OCI-LY7 (cell line): ENCODE measurements around the gene TMEM234. TPM values are rescaled to one million over a fixed set of nuclear protein-coding genes. Genes with fewer than 3 reads are reported as not detected.

Experiments used
- BruUV-seq: library from RNA; stranded (reverse); fragments of 400-500 nt; replicated peaks from 2 replicates; lab custom pipeline; 2021; lab: Mats Ljungman, UMichigan
- CTCF ChIA-PET: fragments of 300-600 bp; sonication (Branson Sonifier 250); formaldehyde crosslinking; loops from one replicate; lab custom pipeline; 2022; ENCODE audit warnings: antibody characterized with exemption; ENCODE audit not compliant: unreplicated experiment; lab: Charles Lee
- POLR2A ChIA-PET: fragments of 300-600 bp; sonication (Branson Sonifier 250); formaldehyde crosslinking; loops from one replicate; lab custom pipeline; 2022; ENCODE audit warnings: antibody characterized with exemption; lab: Charles Lee
- DNase-seq: peaks from one replicate; pipeline ENCODE4 v3.0.0-alpha.2; 2015; ENCODE audit warnings: low spot score
- H2AFZ ChIP-seq: fragments of 200-600 bp; sonication (generic), shearing (Covaris generic); 2 replicates; pipeline ENCODE4 v1.6.1; 2014; ENCODE audit warnings: mild to moderate bottlenecking, antibody characterized with exemption, low read length, moderate library complexity
- H3K27ac ChIP-seq: fragments of 200-600 bp; sonication (generic); 2 replicates; pipeline ENCODE4 v1.5.1; 2014; ENCODE audit warnings: mixed run types, low read depth, mild to moderate bottlenecking, moderate library complexity, low read length, inconsistent platforms; ENCODE audit not compliant: poor library complexity, severe bottlenecking
- H3K36me3 ChIP-seq: fragments of 200-600 bp; sonication (generic); 2 replicates; pipeline ENCODE4 v1.6.1; 2014; ENCODE audit warnings: mild to moderate bottlenecking, antibody characterized with exemption, low read length, moderate library complexity, mixed read lengths; ENCODE audit not compliant: insufficient read depth
- H3K4me1 ChIP-seq: fragments of 200-600 bp; sonication (generic); 2 replicates; pipeline ENCODE4 v1.5.1; 2014; ENCODE audit warnings: mild to moderate bottlenecking, low read length; ENCODE audit not compliant: insufficient read depth, poor library complexity, severe bottlenecking
- H3K4me2 ChIP-seq: fragments of 200-600 bp; sonication (generic); 2 replicates; pipeline ENCODE4 v1.6.1; 2014; ENCODE audit warnings: mild to moderate bottlenecking, low read length
- H3K4me3 ChIP-seq: fragments of 200-600 bp; sonication (generic); 2 replicates; pipeline ENCODE4 v1.5.1; 2014; ENCODE audit warnings: mild to moderate bottlenecking, low read depth, low read length; ENCODE audit not compliant: poor library complexity, severe bottlenecking
- H3K79me2 ChIP-seq: fragments of 200-600 bp; sonication (generic); 2 replicates; pipeline ENCODE4 v1.6.1; 2016; ENCODE audit warnings: low read depth, mild to moderate bottlenecking, low read length, moderate library complexity, mixed read lengths; ENCODE audit not compliant: insufficient read depth
- H3K9me2 ChIP-seq: fragments of 200-600 bp; sonication (generic); 2 replicates; pipeline ENCODE4 v1.6.1; 2016; ENCODE audit warnings: mild to moderate bottlenecking, low read length, mixed read lengths; ENCODE audit not compliant: insufficient read depth
- H3K9me3 ChIP-seq: fragments of 200-600 bp; sonication (generic); 2 replicates; pipeline ENCODE4 v1.6.1; 2014; ENCODE audit warnings: mild to moderate bottlenecking, mixed run types, low read length, mixed read lengths
- H4K20me1 ChIP-seq: fragments of 200-600 bp; sonication (generic); 2 replicates; pipeline ENCODE4 v1.6.1; 2014; ENCODE audit warnings: mild to moderate bottlenecking, antibody characterized with exemption, low read length, moderate library complexity, mixed read lengths; ENCODE audit not compliant: insufficient read depth
- EZH2phosphoT487 ChIP-seq: fragments of 200-600 bp; sonication (generic); IDR thresholded peaks from 2 replicates; pipeline ENCODE4 v1.6.1; 2018; ENCODE audit warnings: low read depth, borderline replicate concordance, mild to moderate bottlenecking, mixed run types, antibody characterized with exemption, low read length, moderate library complexity, mixed read lengths
- intact Hi-C: fragments of 100-400 bp; cut with micrococcal nuclease; formaldehyde crosslinking; loops from one replicate; pipeline ENCODE4 v1.10.0; 2022; ENCODE audit not compliant: unreplicated experiment
- total RNA-seq, 2 experiments: library from RNA; depleted of rRNA in 1 of 2; stranded (reverse); fragments of >200 nt in 1 of 2; shearing (Covaris generic) in 1 of 2; gene quantifications; 2 replicates each; pipeline ENCODE4 v1.2.3, GENCODE V29; 2014 to 2022
- TF ChIP-seq, protein P1 (sequence below): fragments of 200-600 bp; sonication (generic); conservative IDR thresholded peaks from 2 replicates; pipeline ENCODE4 v1.5.1; 2014; ENCODE audit warnings: mild to moderate bottlenecking, antibody characterized with exemption, low read length, moderate library complexity, mixed read lengths

The TMEM234 gene
- total RNA-seq, 2 experiments from 2014 or later: 17.1 to 17.5 TPM

DNA sequence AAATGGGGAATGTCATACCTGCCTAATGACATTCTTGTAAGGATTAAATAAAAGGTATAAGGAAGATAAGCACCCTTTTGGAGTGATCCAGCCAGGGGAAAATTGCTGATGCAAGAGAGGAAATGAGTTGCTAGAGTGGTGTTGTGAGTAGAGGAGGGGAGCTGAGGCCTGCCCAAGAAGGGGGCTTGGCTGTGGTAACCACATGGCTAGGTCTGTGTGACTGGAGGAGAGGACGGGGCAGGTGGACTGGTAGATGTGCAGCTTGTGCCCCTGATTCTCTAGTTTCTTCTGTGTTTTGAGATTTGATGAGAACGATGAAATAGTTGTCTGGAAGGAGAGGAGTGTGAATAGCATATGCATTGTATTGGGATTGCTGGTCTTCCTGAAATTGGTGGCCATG is 36.1 kb downstream of the TMEM234 start:
- H3K9me3 ChIP-seq: no peaks in the 10 kb centered on the region
- peak overlapping the region; percentile 16 for H3K27ac ChIP-seq
- ChIA-PET POLR2A (no interaction called here), CTCF (no interaction called here)
- H3K4me2 ChIP-seq: peak overlapping the region; percentile 12; the same call in 1 of the 2 replicates
- BruUV-seq: no TSS peak
- H3K36me3 ChIP-seq: peaks cover 93% of the 10 kb centered on the region
- intact Hi-C loops: no loop called here
- TF ChIP-seq, protein P1, sequence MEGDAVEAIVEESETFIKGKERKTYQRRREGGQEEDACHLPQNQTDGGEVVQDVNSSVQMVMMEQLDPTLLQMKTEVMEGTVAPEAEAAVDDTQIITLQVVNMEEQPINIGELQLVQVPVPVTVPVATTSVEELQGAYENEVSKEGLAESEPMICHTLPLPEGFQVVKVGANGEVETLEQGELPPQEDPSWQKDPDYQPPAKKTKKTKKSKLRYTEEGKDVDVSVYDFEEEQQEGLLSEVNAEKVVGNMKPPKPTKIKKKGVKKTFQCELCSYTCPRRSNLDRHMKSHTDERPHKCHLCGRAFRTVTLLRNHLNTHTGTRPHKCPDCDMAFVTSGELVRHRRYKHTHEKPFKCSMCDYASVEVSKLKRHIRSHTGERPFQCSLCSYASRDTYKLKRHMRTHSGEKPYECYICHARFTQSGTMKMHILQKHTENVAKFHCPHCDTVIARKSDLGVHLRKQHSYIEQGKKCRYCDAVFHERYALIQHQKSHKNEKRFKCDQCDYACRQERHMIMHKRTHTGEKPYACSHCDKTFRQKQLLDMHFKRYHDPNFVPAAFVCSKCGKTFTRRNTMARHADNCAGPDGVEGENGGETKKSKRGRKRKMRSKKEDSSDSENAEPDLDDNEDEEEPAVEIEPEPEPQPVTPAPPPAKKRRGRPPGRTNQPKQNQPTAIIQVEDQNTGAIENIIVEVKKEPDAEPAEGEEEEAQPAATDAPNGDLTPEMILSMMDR: no peak
- no peak for TF ChIP-seq EZH2phosphoT487
- no peaks in the 10 kb centered on the region for H3K9me2 ChIP-seq
- peaks cover 12% of the 10 kb centered on the region for H4K20me1 ChIP-seq
- DNase-seq: peak; percentile 43
- H3K4me3 ChIP-seq: no peak overlapping the region
- peaks cover 58% of the 10 kb centered on the region for H3K79me2 ChIP-seq
- no peak overlapping the region for H2AFZ ChIP-seq
- peaks cover 33% of the 10 kb centered on the region for H3K4me1 ChIP-seq

DNA sequence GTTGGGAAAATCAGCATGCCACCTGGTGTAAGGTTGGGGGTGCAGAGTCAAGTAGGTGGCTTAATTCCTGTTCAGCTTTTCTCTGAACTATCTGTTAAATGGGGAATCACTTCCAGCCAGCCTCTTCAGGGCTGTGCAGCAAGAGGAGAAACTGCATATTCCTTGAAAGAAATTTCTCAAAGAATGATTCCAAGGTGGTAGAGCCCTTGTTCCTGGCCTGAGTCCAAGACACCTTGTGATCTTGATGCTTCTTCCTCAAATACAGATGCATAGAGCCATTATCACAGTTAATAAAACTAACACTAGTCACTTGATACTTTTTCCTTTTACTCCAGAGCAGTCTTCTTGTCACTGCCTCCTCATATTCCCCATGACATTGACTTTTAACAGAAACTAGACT is 37.5 kb downstream of the TMEM234 start:
- peaks cover 16% of the 10 kb centered on the region for H4K20me1 ChIP-seq
- POLR2A ChIA-PET: no interaction called here

DNA sequence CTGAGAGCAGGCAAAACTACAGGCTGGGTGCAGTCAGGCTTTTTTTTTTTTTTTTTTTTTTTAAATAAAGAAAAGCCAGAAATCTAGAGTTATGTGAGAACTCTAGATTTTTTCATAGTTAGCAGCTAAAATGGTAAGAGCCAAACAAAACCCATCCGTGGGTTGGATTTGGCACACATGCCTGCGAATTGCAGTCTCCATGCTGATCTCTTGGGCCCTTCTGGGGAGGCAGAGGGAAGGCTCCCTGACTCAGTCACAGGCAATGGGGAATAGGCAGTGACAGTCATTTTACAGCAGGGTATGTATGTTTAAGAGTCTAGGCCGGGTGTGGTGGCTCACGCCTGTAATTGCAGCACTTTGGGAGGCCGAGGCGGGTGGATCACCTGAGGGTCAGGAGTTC is 40.1 kb downstream of the TMEM234 start:
- ChIA-PET POLR2A (interaction anchor here (0.5 kb wide), 1 partner anchor 565 kb away, joined by 4 read pairs; no protein-coding TSS in a partner anchor), CTCF (no interaction called here)
- Histone ChIP-seq H2AFZ (no peak overlapping the region), H3K4me1 (peaks cover 46% of the 10 kb centered on the region), H3K27ac (no peak overlapping the region), H3K4me2 (peak overlapping the region; percentile 72), H3K4me3 (peak overlapping the region; percentile 78), H4K20me1 (peaks cover 16% of the 10 kb centered on the region), H3K9me2 (no peaks in the 10 kb centered on the region), H3K9me3 (no peaks in the 10 kb centered on the region), H3K79me2 (peaks cover 65% of the 10 kb centered on the region), H3K36me3 (peaks cover 65% of the 10 kb centered on the region)
- no peak for DNase-seq
- TF ChIP-seq EZH2phosphoT487: no peak
- TF ChIP-seq, protein P1: no peak
- intact Hi-C loops: no loop called here
- BruUV-seq: no TSS peak

More for the DNA sequence above, 37.5 kb downstream of the TMEM234 start:
- no peak for DNase-seq
- H3K4me3 ChIP-seq: no peak overlapping the region
- no peaks in the 10 kb centered on the region for H3K9me2 ChIP-seq
- no TSS peak for BruUV-seq
- H3K4me1 ChIP-seq: peaks cover 37% of the 10 kb centered on the region
- no peak overlapping the region for H2AFZ ChIP-seq
- H3K27ac ChIP-seq: no peak overlapping the region
- no peak for TF ChIP-seq EZH2phosphoT487
- TF ChIP-seq, protein P1: no peak
- CTCF ChIA-PET: interaction anchor here (0.5 kb wide), 1 partner anchor 13 kb away, joined by 3 read pairs; no protein-coding TSS in a partner anchor
- no peaks in the 10 kb centered on the region for H3K9me3 ChIP-seq
- H3K79me2 ChIP-seq: peaks cover 70% of the 10 kb centered on the region
- intact Hi-C loops: no loop called here
- peaks cover 91% of the 10 kb centered on the region for H3K36me3 ChIP-seq
- no peak overlapping the region for H3K4me2 ChIP-seq
